NB4 (cell line): ENCODE measurements around the gene CLCF1.

Source experiments
- DNase-seq: peaks from one replicate; pipeline ENCODE4 v3.0.0; 2010; ENCODE audit warnings: low read depth
- H3K4me3 ChIP-seq: one replicate; pipeline ENCODE4 v1.5.1; 2011; ENCODE audit warnings: mild to moderate bottlenecking, low read depth, low read length, moderate library complexity
- MYC ChIP-seq: IDR thresholded peaks from 2 replicates; pipeline ENCODE4 v1.6.1; 2011; ENCODE audit warnings: low read depth, low read length
- POLR2A ChIP-seq: IDR thresholded peaks from 2 replicates; pipeline ENCODE4 v1.6.1; 2011; ENCODE audit warnings: mild to moderate bottlenecking; ENCODE audit not compliant: insufficient read length; ENCODE audit errors: extremely low read depth
- TF ChIP-seq, protein P1 (sequence below): IDR thresholded peaks from 2 replicates; pipeline ENCODE4 v1.6.1; 2011; ENCODE audit warnings: low read depth, low read length
- TF ChIP-seq, protein P2 (sequence below): IDR thresholded peaks from one replicate; pipeline ENCODE4 v1.5.1; 2012; ENCODE audit warnings: low read depth, low read length

The CLCF1 gene

DNA sequence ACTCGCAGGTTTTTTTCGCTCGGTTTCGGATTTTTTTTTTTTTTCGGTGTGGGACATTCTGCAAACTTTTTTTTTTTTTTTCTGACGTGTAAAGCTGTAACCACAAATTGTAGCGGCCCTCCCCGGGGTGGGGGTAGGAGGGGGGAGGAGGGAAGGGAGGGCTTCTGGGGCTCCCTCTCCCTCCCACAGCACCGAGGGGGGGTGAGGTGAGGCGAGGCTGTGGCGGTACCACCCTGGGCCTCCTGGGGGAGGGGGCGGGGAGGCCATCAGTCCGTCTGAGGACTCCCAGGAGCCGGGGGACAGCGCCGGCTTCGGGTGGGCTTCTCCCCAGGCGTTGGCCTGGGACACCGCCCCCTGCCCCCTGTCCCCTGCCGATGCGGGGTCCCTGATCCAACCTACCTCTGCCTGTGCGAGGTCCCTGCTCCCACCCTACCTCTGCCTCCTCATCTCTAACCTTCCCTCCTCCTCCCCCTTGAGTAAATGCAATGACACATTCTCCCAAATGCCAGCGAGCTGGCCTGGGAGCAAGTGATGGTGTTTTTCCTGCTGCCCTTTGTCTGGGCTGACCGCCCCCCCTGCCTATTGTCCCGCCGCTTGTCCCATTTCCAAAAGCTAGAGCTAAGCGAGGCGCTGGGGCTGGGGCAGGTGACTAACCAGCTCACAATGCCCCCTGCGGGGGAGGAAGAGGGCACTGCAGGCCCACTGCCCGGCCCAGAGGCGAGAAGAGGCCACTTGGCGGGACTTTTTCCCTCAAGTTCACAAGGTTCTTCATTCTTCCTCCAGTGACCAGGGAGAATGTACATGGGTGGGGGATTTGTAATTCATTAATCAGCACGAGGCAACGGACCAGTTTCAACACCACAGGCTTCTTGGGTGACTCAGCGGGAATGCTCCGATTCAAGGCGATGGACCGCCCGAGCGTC lies 511 bp upstream of the CLCF1 start:
- H3K4me3 ChIP-seq, result peak overlapping the region; percentile 64
- TF ChIP-seq, protein P1, sequence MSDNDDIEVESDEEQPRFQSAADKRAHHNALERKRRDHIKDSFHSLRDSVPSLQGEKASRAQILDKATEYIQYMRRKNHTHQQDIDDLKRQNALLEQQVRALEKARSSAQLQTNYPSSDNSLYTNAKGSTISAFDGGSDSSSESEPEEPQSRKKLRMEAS, result peak; percentile 89
- TF ChIP-seq, protein P2, sequence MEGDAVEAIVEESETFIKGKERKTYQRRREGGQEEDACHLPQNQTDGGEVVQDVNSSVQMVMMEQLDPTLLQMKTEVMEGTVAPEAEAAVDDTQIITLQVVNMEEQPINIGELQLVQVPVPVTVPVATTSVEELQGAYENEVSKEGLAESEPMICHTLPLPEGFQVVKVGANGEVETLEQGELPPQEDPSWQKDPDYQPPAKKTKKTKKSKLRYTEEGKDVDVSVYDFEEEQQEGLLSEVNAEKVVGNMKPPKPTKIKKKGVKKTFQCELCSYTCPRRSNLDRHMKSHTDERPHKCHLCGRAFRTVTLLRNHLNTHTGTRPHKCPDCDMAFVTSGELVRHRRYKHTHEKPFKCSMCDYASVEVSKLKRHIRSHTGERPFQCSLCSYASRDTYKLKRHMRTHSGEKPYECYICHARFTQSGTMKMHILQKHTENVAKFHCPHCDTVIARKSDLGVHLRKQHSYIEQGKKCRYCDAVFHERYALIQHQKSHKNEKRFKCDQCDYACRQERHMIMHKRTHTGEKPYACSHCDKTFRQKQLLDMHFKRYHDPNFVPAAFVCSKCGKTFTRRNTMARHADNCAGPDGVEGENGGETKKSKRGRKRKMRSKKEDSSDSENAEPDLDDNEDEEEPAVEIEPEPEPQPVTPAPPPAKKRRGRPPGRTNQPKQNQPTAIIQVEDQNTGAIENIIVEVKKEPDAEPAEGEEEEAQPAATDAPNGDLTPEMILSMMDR, result peak; percentile 56
- TF ChIP-seq POLR2A (no peak), MYC (peak; percentile 85)
- DNase-seq, result peak; percentile 95

DNA sequence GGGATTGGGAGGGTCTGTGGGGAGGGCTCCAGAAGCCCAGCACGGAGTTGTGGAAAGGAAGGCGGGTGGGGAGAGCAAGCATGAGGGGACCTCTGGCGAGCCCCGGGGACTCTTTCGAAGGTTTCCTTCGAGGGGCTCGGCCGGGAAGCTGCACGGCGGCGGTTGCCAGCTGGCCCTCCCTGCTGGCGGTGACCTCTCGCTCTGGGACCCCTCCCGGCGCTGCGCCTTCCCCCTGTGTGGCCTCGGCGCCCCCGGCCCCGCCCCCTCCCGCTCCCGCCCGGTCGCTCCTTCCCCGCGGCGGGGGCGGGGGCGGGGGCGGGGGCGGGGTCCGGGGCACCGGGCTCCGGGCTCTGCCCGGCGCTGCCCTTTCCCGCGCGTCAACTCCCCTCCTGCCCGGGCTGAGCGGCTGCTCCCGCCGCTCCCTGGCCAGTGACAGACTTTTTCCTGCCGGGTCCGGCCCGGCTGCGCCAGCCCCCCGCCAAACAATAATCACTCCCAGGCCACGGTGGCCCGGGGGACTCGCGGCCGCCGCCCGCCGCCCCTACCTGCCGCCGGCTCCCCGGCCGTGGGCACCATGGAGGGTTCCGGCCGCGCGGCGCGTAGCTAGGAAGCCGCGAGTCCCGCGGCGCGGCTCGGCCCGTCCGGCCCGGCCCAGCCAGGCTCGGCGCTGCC lies 941 bp downstream of the CLCF1 start:
- peak overlapping the region; percentile 47 for H3K4me3 ChIP-seq
- peak; percentile 72 for DNase-seq
- TF ChIP-seq, protein P1, result no peak
- TF ChIP-seq POLR2A (no peak), MYC (0 out of 2 replicates have a peak, but pooled peaks have one; percentile 11)
- TF ChIP-seq, protein P2, result no peak

DNA sequence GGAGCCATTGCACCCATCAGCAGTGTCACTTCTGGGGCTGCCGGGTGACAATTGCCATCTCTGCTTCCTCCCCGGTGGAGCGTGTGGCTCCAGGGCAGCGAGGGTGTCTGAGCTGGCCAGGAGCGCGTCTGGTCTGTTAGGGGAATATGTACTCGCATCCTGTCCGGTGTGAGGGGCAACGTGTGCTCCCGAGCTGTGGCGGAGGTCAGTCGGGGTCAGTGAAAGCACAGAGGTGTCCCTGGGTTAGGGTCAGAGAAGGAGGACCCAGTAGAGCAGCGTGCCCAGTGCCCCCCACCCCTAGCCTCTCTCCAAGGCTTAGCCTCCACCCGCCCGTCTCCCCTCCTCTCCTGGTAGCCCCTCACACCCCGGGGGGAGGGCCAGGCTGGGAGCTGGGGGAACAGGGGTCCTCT lies 1.5 kb downstream of the CLCF1 start:
- peak; percentile 43 for DNase-seq
- H3K4me3 ChIP-seq, result peak overlapping the region; percentile 47
- TF ChIP-seq MYC (no peak), POLR2A (no peak)
- TF ChIP-seq, protein P2, result no peak
- TF ChIP-seq, protein P1, result no peak

DNA sequence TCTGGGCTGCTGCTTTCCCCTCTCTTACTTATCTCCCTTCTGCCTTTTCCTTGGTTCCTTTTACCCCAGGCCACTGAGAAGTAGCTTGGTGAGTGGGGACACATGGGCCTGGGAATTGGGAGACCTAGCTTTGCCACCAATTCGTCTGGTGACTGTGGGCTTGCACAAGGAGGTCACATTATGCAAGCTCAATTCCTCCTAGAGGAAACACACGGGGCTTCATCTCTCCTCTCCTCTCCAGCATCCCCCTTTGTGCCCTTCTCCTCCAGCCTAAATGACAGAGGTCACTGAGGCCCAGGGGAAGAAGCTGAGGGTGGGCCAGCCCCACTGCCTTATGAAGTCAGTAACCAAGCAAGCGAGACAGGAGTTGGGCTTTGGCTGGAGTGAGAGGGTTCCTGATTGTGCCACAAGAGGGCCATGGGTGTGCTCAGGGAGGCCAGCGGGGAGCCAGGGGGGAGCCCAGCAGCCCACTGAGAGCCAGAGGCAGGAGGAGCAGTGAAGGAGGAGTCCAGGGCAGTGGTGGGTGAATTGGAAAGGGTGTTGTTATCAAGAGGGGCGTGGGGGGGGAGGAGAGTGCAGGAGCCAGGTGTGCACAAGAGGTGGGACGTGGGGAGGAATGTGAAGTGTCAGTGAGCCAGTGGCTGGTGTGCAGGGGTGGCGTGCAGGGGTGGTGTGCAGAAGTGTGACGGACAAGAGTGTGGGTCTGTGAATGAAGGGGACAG lies 2.0 kb downstream of the CLCF1 start:
- DNase-seq, result peak; percentile 82
- H3K4me3 ChIP-seq, result peak overlapping the region; percentile 47
- no peak for TF ChIP-seq POLR2A
- no peak for TF ChIP-seq MYC
- TF ChIP-seq, protein P2, result peak; percentile 58

DNA sequence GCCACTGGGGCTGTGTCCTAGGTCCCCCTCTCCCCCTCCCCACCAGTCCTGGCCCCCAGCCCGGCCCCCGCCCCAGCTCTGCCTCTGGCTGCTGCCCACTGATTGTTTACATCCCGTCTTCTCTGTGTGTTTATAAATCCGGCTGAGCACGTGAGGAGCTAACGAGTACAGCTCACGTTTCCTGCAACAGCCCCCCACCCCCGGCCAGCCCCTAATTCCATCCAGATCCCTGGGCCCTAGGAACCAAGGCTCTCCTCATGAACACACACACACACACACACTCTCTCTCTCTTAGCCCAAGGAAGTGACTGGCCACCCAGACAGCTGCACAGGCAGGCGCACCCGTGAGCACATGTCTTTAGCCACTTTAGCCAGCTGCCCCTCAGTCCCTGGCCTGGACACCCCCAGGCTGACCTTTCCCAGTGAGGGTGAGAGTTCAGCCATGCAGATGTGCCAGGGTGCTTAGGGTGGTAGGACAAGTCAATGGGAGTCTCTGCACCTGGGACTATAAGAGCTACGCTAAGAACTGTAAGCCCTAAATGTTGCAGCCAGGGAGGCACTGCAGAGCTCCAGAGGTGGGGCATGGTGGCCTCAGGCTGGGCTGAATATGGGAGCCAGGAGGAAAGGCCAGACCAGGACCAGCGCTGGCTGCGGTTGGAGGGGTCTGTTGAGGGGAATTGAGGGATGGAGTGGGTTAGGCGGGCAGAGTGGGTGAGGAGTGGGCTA lies 2.9 kb downstream of the CLCF1 start:
- no peak overlapping the region for H3K4me3 ChIP-seq
- DNase-seq, result no peak
- no peak for TF ChIP-seq POLR2A
- TF ChIP-seq, protein P1, result peak; percentile 39; the same call in 1 of the 2 replicates

DNA sequence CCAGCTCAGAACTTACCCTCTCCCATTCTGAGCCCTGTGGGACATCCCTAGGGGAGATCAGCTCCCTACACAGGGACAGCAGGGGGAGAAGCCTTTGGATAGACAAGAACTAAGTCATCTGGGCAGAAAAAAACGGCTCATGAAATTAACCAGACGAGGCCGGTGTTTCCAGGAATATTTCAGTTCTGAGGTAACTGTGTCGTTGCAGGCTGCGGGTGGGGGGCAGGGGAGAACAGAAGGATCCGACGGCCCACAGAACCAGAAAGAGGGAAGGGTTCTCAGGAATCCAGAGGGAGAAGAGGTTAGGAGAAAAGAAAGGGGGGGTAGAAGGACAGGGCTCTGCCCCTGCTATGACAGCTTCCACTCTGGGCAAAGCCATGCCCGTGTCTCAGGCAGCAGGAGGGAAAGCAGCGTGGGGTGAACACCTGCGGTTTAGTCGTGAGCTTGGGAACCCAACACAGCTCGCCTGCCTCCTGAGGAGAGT lies 3.6 kb downstream of the CLCF1 start:
- H3K4me3 ChIP-seq, result no peak overlapping the region
- no peak for DNase-seq
- no peak for TF ChIP-seq MYC
- TF ChIP-seq, protein P2, result no peak
- TF ChIP-seq POLR2A, result no peak
- TF ChIP-seq, protein P1, result no peak
